Stimulated activated CD8-positive, alpha-beta memory T cell treated with anti-CD3 and anti-CD28 coated beads, Interleukin-7, amount 100 ng/mL, for 24 hours (primary cell): ENCODE results near the gene DHRSX.
"Not testable (repeated sequence)": the region's sequence is repeated elsewhere in the genome, so short reads cannot be mapped to it uniquely, and the experiment has no call there.

Experiments
- DNase-seq: peaks from one replicate; pipeline ENCODE4 v3.0.0-alpha.2; 2020; ENCODE audit warnings: low read depth

The DHRSX gene

GRCh38 chrX:2262668-2263055 is 238.1 kb downstream of the DHRSX start:
- no peak for DNase-seq

DNA sequence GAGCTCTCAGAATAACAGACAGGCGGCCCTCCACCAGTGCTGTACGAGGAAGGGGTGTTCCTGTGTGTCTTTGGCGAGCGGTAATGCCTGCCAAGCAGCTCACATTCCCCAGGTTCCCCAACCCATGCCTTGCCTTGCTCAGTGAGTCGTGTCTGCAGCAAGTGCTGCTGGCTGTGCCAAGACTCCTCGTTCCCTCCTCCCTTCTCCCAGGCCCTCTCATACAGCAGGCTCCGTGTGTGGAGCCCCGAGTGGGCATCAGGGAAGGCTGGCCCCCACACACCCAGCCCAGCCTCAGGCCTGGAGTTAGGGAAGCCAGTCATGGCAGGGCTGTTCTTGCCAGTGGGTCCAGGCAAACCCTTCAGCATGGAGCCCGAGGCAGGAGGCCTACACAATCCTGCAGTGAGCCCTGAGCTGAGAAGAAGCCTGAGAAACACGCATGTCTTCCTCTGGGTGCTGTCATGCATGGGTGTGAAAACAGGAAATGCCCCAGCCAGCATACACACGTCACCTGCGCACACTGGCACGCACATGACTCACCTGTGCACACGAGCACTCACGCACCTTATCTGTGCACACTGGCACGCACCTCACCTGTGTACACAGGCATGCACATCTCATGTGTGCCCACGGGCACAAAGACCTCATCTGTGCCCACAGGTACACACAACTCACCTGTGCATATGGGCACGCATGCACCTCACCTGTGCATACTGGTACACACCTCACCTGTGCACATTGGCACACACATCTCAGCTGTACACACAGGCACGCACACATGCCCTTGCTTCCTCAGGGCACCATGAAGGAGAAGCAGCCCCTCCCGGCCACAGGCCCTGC is 238.7 kb downstream of the DHRSX start:
- no peak for DNase-seq

- no peak for DNase-seq
Measured at GRCh38 chrX:2252331-2253065, 248.3 kb downstream of the DHRSX start.

DNA sequence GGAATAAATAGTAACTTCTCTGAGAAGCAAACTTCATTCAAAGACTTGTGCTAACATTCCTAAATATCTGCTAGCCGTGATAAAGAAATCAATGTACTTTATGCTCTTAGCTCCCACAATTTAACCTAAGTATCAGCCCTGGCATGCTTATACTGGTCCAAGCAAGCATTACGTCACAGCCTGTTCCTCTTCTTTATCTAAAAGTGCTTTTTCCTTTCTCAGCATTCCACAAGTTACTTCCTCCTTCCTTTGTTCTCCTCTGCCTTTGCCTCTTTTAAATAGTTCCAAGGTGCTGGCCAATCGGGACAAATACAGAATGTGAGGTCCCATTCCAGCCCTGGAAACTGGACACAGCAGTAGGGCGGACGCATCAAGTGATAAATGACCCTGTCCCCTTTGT is 249.6 kb downstream of the DHRSX start:
- DNase-seq = no peak

- DNase-seq = no peak
Measured at GRCh38 chrX:2243913-2244460, 256.8 kb downstream of the DHRSX start.

DNA sequence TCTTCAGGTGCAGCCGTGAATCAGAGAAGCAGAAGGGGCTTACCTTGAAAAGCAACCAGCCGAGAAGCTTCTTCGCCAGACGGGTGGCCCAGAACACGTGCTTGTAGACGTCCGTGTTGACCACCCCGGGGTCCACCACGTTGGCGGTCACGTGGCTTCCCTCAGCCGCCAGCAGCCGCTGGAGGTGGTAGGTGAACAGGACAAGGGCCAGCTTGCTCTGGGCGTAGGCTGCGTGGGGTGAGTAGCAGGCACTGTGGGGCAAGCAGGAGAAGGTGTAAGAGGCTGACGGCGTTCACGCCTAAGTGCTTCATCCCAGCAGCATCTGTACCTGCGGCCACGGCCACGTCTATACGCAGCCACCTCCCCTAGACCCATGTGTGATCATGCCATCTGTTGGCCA is 257.8 kb downstream of the DHRSX start:
- no peak for DNase-seq

- DNase-seq = no peak
Measured at GRCh38 chrX:2242326-2242725, 258.4 kb downstream of the DHRSX start.

- not testable (repeated sequence) for DNase-seq
Measured at GRCh38 chrX:2241496-2241895, 259.3 kb downstream of the DHRSX start.

- not testable (repeated sequence) for DNase-seq
Measured at GRCh38 chrX:2240761-2241160, 260.0 kb downstream of the DHRSX start.

- DNase-seq = no peak
Measured at GRCh38 chrX:2237976-2238375, 262.8 kb downstream of the DHRSX start.

DNA sequence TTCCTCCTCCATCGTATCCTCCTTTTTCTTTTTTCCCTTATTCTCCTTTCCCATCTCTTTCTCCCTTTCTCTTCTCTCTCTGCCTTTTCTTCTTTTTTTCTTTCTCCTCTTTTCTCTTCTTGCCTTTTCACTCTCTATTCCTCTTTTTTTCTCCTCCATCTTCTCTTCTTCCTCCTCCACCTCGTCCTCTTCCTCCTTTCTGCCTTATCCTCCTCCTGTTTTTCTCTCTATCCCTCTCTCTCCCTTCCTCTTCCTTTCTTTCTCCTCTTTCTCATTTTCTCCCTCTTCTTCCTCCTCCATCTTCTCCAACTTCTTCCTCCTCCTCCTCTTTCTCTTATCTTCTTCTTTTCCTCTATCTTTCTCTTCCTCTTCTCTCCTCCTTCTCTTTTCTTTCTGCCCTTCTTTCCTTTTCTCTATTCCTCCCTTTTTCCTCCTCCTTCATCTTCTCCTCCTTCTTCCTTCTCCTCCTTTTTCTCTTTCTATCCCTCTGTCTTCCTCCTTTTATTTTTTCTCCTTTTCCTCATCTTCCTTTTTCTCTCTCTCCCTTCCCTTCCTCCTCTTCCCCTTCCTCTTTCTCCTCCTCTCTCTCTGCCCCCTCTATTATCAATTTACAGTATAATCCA is 269.1 kb downstream of the DHRSX start:
- no peak for DNase-seq

- DNase-seq = no peak
Measured at GRCh38 chrX:2230457-2230856, 270.3 kb downstream of the DHRSX start.

GRCh38 chrX:2228536-2228935 is 272.2 kb downstream of the DHRSX start:
- no peak for DNase-seq

- DNase-seq = no peak
Measured at GRCh38 chrX:2226906-2227656, 273.7 kb downstream of the DHRSX start.

DNA sequence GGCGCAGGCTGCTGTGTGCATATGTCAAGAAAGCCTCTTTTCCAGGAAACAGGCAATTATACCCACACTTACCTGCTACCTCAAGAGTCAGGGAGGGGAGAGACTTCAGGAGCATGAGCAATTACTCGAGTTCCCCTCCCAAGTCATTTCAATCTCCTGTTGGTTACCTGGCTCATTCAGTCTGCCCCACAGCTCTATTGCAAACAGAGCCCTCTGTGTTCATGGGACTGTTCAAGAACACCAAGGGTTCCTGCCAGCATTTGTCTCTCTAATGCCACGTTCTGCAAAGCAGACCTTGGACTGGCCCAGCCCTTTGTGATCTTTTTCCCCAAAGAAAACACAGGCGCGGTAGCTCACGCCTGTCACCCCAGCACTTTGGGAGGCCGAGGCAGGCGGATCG is 274.6 kb downstream of the DHRSX start:
- no peak for DNase-seq

DNA sequence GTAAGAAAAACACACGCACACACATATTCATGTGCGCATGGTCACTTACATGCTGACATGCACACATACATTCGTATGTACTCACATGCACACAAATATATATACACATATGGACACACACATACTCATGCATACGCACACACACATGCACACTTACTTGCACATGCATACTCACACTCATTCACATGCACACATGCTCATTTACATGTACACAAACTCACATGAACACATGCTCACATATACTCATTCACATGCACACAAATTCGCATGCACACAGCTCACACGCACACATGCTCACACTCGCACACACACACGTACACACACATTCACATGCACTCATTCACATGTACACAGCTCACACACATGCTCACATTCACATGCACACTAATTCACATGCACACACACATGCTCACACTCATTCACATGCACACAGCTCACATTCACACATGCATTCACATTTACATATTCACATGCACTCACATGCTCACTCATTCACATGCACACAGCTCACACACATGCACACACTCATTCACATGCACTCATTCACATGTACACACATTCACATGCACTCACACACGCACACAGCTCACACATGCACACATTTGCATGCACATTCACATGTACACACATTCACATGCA is 276.1 kb downstream of the DHRSX start:
- DNase-seq = no peak

GRCh38 chrX:2224161-2224560 is 276.6 kb downstream of the DHRSX start:
- no peak for DNase-seq

- no peak for DNase-seq
Measured at GRCh38 chrX:2220829-2221567, 279.8 kb downstream of the DHRSX start.

DNA sequence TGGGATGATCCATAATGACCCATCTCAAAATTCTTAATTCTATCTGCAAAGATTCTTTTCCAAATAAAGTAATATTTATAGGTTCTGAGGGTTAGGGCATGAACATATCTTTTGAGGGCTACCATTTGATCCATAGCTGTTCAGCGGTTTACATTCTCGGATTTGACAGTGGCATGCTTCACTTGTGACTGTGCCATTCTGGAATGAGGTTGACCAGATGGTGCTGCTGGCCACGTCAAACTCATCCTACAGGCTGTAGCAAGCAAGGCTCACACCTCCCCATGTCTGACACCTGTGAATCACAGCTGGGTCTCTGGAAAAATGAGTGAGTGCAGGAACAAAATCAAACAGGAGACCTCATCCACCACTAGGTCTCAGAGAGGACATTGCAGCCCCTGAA is 280.5 kb downstream of the DHRSX start:
- no peak for DNase-seq

DNA sequence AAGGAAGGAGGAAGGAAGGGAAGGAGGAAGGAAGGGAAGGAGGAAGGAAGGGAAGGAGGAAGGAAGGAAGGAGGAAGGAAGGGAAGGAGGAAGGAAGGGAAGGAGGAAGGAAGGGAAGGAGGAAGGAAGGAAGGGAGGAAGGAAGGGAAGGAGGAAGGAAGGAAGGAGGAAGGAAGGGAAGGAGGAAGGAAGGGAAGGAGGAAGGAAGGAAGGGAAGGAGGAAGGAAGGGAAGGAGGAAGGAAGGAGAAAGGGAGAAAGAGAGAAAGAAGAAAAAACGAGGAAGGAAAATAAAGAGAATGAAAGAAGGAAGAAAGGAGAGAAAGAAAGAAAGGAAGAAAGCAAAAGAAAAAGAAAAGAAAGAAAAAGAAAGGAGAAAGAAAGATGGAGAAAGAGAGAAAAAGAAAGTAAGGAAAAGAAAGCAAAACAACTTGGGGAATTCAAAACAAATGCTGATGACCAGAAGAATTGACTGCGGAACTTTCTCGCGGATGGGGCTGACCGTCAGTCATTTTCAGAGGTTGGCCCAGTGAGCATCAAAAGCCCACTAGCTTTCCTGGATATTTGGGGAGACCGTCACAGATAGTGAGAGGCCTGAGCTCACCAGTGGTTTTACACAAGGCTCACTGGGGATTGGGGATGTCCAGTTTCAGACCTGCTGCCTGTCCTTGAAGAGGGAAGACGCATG is 286.5 kb downstream of the DHRSX start:
- not testable (repeated sequence) for DNase-seq
